Loucy (cell line): Measurements from ENCODE around the gene GTPBP1.

ENCODE experiments used
- CTCF ChIP-seq: fragments of 200-600 bp; sonication (generic); conservative IDR thresholded peaks from 2 replicates; pipeline ENCODE4 v1.5.1; 2014; ENCODE audit warnings: mild to moderate bottlenecking, antibody characterized with exemption, low read length
- EZH2phosphoT487 ChIP-seq: fragments of 200-600 bp; IDR thresholded peaks from 2 replicates; pipeline ENCODE4 v1.6.1; 2018; ENCODE audit warnings: antibody characterized with exemption, mild to moderate bottlenecking, moderate library complexity, borderline replicate concordance

- no peak for TF ChIP-seq CTCF
- TF ChIP-seq EZH2phosphoT487 = no peak
Measured at GRCh38 chr22:38782402-38783094, 76.8 kb downstream of the GTPBP1 start.
